Caki2 (cell line): ENCODE results near the gene BCAR1. TPM values are rescaled to one million over a fixed set of nuclear protein-coding genes. Genes with fewer than 3 reads are reported as not detected.
"Not testable (repeated sequence)": the region's sequence is repeated elsewhere in the genome, so short reads cannot be mapped to it uniquely, and the experiment has no call there.

Experiments used
- DNase-seq: peaks from one replicate; pipeline ENCODE4 v3.0.0-alpha.2; 2015; ENCODE audit warnings: low read depth
- in situ Hi-C: cut with HindIII; loops from 2 replicates; pipeline ENCODE4 v1.10.0; 2016; ENCODE audit warnings: low sequenced_read_pairs, low pct_unique_long_range_greater_than_20kb, mixed read lengths
- total RNA-seq: library from RNA; depleted of rRNA; stranded (reverse); fragments of >200 nt; shearing (Covaris generic); gene quantifications from 2 replicates; pipeline ENCODE4 v1.2.3, GENCODE V29; 2014; ENCODE audit warnings: low replicate concordance; rRNA removed

The BCAR1 gene, protein sequence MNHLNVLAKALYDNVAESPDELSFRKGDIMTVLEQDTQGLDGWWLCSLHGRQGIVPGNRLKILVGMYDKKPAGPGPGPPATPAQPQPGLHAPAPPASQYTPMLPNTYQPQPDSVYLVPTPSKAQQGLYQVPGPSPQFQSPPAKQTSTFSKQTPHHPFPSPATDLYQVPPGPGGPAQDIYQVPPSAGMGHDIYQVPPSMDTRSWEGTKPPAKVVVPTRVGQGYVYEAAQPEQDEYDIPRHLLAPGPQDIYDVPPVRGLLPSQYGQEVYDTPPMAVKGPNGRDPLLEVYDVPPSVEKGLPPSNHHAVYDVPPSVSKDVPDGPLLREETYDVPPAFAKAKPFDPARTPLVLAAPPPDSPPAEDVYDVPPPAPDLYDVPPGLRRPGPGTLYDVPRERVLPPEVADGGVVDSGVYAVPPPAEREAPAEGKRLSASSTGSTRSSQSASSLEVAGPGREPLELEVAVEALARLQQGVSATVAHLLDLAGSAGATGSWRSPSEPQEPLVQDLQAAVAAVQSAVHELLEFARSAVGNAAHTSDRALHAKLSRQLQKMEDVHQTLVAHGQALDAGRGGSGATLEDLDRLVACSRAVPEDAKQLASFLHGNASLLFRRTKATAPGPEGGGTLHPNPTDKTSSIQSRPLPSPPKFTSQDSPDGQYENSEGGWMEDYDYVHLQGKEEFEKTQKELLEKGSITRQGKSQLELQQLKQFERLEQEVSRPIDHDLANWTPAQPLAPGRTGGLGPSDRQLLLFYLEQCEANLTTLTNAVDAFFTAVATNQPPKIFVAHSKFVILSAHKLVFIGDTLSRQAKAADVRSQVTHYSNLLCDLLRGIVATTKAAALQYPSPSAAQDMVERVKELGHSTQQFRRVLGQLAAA
- total RNA-seq, result 85.7 and 94.2 TPM in 2 replicates

DNA sequence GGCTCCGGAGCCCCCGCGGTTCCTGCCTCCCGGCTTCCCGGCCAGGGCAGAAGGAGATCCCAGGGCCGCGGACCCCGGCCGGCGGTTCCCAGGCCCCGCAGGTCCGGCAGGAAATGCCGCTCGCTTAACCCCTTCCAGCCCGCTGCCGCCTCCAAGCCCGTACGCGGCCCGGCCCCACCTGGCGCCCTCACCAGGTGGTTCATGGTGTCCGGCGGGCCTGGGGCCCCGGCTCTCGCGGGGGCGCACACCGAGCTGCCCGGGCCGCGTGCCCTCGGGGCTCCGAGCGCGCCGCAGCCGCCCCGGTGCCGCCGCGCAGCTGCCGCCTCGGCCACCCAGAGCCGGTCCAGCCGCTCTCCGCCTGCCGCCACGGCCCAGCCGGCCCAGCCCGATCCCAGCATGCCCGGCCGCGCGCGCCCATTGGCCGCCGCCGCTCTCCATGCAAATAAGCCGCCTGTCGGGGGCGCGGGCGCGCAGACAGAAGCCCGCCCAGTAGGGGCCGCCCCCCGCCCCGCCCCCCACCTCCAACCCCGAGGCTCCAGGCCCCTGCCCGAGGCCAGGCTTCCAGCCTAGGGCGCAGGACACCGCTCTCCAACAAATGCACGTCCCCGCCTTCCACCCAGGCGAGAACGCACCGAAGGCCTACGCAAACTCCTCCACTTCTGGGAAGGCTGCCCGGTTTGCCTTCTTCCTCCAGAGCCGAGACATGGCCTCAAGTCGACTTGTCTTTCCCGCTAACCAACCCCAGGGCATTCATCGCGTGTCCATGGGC, at the start of gene BCAR1:
TSS of gene BCAR1 (minus strand) at position 345 of the 769 bp plus-strand sequence. CDS start at position 203, 142 bp downstream.
- in situ Hi-C loops, result no loop called here
- peak; percentile 74 for DNase-seq

DNA sequence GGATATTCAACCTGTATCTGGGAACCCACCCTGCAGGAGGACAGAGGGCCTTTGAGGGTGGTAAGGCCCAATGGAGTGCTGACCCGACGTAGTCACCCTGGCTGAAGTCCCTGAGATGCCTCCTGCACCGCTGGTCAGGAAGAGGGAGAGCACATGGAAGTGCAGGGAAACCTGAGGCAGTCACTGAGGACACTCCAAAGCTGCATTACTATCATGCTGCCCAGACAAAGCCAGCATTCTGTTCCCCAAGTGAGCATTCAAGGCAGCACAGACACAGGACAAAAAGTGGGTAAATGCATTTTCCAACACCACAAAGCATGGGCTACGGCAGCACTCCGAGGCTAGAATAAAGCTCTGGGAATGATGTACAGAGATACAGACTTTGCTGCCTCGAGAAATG, 46.8 kb upstream of the BCAR1 start:
- no peak for DNase-seq

DNA sequence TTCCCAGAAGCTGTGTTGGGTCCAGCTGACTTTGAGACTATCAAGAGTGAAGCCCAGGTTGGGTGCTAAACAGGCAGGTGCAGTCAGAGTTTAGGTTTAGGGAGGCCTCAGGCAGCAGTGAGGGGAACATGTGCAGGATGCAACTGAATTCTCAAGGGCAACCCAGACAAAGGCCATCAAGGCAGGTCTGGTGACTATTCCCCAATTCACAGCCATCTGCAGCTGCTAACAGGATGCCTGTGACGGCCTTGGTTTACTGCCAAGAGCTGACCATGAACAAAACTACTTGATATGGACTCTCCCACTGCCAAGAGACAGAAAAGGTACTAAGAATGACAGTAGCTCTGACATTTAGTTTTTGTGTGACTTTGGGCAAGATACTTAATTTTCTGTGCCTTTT, 45.2 kb upstream of the BCAR1 start:
- DNase-seq, result no peak
- in situ Hi-C loops, result no loop called here

More for the DNA sequence above, 46.8 kb upstream of the BCAR1 start:
- in situ Hi-C loops, result no loop called here

DNA sequence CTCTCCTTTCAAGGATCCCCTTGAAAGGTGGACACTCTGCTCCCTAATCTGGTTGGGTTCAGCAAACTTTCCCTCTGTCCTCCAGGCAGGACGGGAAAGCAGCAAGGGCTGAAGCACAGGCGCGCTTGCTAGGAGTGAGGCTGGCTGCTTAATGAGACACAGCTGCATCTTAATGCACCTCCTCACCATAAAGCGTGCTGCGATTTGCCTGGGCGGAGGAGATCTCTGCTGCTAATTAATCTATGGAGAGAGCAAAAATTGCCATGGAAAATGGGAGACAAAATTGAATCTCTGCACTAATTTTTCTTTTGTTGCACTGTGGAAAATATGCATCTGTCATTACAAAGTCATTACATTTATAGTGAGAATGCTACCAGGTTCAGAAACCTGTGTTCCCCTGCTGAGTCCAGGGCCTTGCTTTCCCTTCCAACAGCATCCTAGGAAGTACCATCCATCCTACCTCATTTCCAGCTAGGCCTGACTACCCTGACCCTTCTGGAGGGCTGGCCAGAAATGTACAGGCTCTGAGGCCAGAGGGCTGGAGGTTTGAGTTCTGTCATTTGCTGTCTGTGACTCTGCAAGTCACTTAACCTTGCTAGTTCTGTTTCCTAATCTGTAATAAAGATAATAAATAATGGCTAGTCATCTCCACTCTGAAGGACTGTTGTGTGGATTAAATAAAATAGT, 43.5 kb upstream of the BCAR1 start:
- DNase-seq, result no peak
- in situ Hi-C loops, result no loop called here

DNA sequence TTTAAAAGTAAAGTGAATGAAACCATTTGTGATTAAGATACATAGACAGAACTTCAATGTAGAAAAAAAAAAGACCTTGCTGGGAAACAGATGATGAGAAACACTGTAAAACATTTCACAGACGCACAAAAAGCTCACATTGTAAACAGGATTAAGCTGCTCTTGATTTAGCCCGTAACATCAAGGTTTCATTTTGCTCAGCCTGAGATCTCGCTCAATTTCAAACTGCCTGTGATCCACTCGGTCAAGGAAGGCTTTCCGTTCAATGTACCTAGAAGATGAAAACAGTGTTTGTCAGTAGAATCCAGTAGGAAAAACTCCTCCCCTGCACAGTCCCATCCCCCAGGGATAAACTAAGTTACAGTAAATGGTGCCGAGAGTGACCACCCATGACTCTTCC, 42.3 kb upstream of the BCAR1 start:
- in situ Hi-C loops, result no loop called here
- DNase-seq, result no peak

DNA sequence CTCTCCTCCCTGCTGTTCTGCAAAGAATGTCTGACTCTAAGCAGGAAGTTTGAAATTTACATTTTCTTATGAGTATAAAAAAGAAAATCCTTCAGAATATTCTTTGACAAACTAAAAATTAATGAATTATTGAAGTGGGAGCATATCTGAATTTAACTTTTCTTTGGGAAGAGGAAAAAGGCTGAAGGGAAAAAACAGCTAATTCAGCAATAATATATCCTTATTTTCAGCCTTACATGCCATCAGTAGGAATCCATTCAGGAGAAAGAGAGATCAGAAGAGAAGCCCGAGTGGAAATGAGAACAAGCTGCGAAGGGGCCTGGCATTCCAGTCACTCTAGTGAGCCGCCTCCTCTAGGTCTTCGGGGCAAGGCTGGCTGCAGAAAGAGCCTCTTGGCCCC, 41.7 kb upstream of the BCAR1 start:
- in situ Hi-C loops, result no loop called here
- no peak for DNase-seq

DNA sequence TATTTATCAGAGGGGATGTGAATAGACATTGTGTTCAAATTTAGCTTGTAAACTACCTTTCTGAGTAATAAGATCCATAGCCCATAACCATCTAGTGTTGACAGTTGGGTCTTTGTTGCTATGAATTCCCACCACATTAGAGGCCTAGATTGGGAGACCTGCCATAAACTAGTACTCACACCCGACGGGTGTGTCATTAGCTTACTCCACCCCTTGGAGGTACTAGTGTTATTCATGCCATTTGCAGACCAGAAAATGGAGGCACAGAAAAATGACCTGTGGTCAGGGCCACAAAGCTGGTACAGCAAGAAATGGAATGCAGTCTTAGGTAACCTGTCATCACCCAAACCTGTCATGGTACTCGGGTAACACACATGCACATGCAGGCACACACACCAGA, 41.3 kb upstream of the BCAR1 start:
- no peak for DNase-seq
- in situ Hi-C loops, result no loop called here

DNA sequence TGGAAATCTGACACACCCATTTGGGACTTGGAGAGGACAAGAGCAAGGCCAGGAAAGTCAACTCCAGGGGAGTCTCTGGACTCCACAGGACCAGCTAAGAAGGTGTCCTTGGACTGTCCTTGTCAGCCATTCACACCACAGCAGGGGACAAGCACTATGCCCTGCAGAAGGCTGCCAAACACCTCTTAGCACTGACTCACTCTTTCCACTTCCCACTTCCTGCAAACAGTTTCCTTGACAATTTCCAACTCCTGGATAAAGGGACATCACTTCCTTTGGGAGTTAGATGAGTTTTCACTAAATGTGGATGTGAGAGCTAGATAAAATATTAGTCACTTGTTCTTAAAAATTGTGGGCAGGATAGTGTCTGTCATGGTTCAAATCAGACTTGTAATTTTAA, 37.8 kb upstream of the BCAR1 start:
- no peak for DNase-seq
- in situ Hi-C loops, result no loop called here

DNA sequence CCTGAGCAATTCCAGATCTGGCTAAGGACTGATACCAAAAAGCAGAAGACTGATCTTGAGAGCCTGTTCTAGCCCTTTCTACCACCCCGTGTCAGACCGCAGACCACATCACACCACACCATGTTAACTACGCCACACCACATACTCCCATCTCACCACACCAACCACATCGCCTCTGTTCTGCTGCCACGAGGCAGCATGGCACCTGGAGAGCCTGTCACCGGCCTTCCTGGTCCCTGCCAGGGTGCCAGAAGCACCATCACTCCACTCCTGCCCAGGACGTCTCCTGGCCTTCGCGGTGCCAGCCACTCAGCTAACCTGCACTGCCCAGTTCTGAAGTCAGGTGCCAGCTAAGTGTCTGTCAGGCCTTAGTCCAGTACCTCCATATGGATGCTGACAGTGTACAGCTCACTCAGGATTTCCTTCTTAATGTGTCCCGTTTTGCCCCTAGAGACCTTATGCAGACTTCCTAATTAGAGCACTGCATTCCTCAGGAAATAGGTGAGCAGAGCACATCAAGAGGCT, 37.2 kb upstream of the BCAR1 start:
- in situ Hi-C loops, result no loop called here
- no peak for DNase-seq

DNA sequence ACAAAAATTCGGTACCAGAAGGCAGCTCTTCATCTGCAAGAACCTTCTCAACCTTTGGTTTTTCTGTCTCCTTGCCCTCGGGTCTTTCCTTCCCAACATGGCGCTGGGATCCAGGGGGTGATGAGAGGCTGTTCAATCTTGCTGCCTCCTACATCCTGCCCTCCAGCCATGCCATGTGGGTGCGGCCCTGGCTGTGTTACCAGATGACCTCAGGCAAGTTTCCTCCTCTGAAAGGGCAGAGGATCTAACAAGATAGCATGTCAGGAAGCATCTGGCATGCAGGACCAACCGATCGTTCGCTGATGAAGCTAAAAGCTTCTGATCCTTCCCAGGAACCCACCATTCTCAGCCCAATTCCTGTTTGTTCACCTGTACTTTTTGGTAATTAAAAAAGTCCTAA, 36.8 kb upstream of the BCAR1 start:
- in situ Hi-C loops, result no loop called here

DNA sequence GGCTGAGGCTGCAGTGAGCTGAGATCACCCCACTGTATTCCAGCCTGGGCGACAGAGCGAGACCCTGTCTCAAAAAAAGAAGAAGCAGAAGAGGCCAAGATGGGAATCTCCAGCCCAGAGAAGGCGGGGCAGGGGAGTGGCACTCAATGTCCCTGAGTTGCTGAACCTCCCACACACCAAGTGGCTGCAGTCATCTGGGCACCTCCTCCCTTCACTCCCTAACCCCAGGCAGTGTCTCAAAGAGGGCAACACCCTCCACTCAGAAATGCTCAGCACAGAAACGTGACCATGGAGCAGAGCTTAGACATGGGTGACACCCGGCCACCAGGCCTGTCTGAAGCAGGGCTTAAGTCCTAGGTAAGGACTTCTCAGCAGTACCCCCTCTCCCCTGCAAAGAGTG, 36.3 kb upstream of the BCAR1 start:
- peak; percentile 44 for DNase-seq
- in situ Hi-C loops, result no loop called here

More for the DNA sequence above, 36.8 kb upstream of the BCAR1 start:
- DNase-seq, result no peak

DNA sequence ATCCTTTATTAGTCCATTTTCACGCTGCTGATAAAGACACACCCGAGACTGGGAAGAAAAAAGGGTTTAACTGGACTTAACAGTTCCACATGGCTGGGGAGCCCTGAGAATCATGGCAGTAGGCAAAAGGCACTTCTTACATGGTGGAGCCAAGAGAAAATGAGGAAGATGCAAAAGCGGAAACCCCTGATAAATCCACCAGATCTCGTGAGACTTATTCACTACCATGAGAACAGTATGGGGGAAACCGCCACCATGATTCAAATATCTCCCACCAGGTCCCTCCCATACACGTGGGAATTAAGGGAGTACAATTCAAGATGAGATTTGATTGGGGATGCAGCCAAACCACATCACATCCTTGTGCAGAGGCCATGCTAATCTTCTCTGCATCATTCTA, 35.0 kb upstream of the BCAR1 start:
- in situ Hi-C loops, result no loop called here
- DNase-seq, result no peak

DNA sequence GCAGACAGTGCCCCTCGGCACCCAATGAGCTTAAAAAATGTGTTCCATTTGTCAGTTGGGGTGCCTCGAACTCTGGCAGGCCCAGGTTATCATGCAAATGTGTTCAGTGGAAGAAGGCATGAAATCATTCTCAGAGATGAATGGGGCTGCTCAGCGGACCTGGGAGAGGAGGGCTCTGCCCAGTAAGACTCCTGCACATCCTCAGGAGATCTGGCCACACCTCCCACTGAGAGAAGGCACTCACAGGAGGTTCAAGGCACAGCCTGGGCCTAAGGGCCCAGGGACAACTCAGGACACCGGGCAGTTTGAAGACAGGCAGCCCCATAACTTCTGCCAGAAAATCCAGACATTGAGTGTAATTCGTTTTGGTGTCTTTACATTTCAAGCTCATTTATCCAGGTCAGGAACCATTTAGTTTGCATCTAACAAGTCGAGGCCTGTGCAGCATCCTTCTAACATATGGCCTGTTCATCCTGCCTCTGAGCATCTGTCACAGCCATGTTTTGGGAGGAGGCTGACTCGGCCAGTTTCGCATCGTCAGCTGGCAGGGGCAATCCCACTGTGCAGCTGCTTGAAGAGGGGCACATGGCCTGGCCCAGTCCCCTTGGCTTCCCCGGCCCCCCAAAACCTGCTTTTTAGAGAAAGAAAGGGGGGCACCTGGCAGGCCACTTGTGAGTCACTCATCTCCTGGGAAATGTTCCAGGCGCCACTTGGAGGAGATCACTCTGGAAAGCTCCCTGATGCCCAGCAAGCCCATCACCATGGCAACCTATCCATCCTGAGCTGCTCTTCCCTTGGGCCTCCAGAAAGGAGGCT, 31.2 kb upstream of the BCAR1 start:
- no peak for DNase-seq
- in situ Hi-C loops, result no loop called here

DNA sequence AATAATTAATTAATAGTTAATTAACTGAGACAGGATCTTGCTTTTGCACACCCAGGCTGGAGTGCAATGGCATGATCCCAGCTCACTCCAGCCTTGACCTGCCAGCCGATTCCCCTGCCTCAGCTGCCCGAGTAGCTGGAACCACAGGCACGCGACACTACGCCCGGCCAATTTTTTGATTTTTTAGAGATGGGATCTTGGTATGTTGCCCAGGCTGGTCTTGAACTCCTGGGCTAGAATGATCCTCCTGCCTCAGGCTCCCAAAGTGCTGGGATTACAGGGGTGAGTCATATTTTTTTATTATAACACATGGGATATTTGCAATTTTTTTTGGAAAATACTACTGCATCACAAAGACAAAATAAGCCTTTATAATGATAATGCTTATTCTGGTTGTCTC, 30.4 kb upstream of the BCAR1 start:
- in situ Hi-C loops, result no loop called here
- DNase-seq, result no peak

DNA sequence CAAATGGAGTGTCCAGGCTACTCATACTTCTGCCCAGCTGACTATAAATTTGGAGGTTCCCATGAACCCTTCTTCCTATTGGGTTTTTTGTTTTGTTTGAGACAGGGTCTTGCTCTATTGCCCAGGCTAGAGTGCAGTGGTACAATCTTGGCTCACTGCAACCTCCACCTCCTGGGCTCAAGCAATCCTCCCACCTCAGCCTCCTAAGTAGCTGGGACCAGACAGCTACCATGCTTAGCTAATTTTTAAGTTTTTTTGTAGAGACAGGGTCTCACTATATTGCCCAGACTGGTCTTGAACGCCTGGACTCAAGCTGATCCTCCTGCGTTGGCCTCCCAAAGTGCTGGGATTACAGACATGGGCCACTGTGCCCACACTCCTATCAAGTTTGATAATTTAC, 29.6 kb upstream of the BCAR1 start:
- in situ Hi-C loops, DNase-seq: not testable (repeated sequence)

DNA sequence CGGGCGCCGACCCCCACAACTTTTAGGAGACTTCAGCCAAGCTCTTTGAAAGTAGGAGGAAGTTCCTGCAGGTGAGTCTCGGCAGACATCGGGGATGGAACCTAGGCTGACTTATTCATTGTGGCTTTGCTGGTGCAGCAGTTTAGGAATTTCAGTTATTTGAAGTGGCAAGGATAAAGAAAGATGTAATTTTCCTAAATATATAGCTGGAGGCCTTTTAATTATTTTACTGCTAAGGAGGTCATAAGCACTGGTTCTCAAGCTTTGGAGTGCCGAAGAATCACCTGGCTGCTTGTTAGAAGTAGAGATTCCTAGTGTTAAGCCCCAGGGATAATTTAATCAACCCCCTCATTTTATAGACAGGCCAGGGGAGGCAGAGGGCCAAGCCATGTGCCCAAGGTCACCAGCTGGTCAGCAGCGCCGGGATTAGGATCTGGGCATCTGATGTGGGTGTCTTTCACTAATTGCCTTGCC, 28.9 kb upstream of the BCAR1 start:
- in situ Hi-C loops, result no loop called here

DNA sequence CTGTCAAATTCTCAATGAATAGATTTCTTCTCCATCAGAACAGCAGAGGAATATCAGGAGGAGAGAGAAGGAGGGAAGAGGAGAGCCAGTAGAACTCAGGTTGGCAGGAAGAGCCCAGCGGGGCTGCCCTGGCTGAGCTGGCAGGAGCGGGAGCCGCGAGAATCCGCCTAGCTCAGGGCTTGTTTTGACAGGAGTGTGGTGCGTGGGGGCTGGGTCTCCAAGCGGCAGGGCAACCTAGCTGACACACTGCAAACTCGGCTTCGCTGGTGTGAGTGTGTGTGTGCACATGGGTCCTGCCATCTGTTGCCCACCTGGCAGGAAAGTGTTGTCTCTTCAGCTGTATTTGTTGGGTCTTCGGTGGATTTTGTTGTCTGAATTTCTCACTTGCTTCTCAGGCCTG, 27.9 kb upstream of the BCAR1 start:
- DNase-seq, result no peak
- in situ Hi-C loops, result no loop called here

More for the DNA sequence above, 28.9 kb upstream of the BCAR1 start:
- DNase-seq, result no peak
